CD4-positive, alpha-beta T cell treated with Interleukin-15 for 4 hours (primary cell): ENCODE data around the gene PPFIA4.

Experiments
- DNase-seq: peaks from one replicate; pipeline ENCODE4 v3.0.0-alpha.2; 2020; ENCODE audit warnings: low spot score

PPFIA4 gene

GRCh38 chr1:203126866-203127665, 100.8 kb downstream of the PPFIA4 start:
- DNase-seq: no peak

DNA sequence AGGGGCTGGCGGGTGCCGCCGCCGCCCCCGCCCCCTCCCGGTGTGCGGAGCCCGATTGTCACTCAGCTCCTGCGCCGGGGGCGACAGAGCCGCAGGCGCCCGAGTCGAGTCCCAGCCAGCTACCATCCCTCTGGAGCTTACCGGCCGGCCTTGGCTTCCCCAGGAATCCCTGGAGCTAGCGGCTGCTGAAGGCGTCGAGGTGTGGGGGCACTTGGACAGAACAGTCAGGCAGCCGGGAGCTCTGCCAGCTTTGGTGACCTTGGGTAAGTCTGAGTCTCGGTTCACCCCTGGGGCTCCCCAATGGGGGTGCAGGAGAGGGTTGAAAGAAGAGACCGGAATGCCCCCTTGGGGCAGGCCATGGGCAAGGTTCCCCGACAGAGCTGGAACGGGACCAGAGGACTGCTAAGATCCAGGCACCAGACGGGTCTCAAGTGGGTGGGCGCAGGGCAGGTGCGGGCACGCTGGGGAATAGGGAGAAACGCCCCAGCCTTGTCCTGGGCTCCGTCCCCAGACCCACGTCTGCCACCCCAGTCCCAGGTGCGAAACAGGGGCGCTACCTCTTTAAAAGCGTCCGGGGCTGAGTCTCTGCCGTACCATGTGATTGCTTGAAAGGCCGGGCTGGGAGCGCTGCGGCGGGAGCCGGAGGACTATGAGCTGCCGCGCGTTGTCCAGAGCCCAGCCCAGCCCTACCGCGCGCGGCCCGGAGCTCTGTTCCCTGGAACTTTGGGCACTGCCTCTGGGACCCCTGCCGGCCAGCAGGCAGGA, 101.6 kb downstream of the PPFIA4 start, which contains the start of gene ADORA1:
TSS of gene ADORA1 (plus strand) at position 61 of the 765 bp plus-strand sequence. CDS start 1,116 bp downstream, outside the sequence.
- no peak for DNase-seq

DNA sequence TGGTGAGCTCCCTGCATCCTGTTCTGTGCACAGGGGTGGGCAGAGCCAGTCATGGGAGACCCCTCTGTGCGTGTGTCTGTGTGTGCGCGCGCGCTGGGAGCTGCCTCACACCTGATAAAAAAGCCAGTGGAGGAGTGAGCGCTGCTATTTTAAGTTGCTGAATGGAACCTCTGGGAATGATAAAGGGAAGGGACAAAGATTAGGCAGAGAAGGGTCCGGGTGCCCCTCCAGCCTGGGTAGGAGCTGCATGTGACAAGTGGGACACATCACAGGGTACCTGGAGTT, 102.1 kb downstream of the PPFIA4 start:
- no peak for DNase-seq
